Small intestine (tissue), 7 donors: ENCODE measurements around the gene SDF4. TPM values are rescaled to one million over a fixed set of nuclear protein-coding genes. Genes with fewer than 3 reads are reported as not detected.

Experiments
- DNase-seq, 2 donors: peaks; one replicate each; pipeline versions ENCODE4 v3.0.0 to v3.0.0-alpha.2; 2013
- FAIRE-seq: peaks from 2 replicates; lab custom pipeline; 2012; peaks lifted over from hg19 to GRCh38; lab: Jason Lieb, UNC
- H3K27ac ChIP-seq, 3 donors: one replicate each; pipeline ENCODE4 v1.5.1; 2013; ENCODE audit warnings: low read length in 2 of 3, mild to moderate bottlenecking in 2 of 3, control low read depth in 1 of 3, inconsistent platforms in 1 of 3, low read depth in 1 of 3, moderate library complexity in 1 of 3
- H3K27me3 ChIP-seq, 3 donors: one replicate each; pipeline ENCODE4 v1.6.1; 2013; ENCODE audit warnings: low read length in 3 of 3, inconsistent platforms in 1 of 3; ENCODE audit not compliant: control insufficient read depth in 3 of 3, insufficient read depth in 3 of 3
- H3K36me3 ChIP-seq, 3 donors: one replicate each; pipeline ENCODE4 v1.6.1; 2013; ENCODE audit warnings: low read length in 3 of 3, inconsistent platforms in 1 of 3, low read depth in 1 of 3, mild to moderate bottlenecking in 1 of 3, moderate library complexity in 1 of 3; ENCODE audit not compliant: control insufficient read depth in 3 of 3, insufficient read depth in 2 of 3
- H3K4me1 ChIP-seq, 3 donors: one replicate each; pipeline ENCODE4 v1.6.1; 2013; ENCODE audit warnings: low read length in 2 of 3, inconsistent platforms in 1 of 3, low read depth in 1 of 3, mild to moderate bottlenecking in 1 of 3, moderate library complexity in 1 of 3; ENCODE audit not compliant: control insufficient read depth in 3 of 3, insufficient read depth in 2 of 3
- H3K4me3 ChIP-seq, 3 donors: one replicate each; pipeline ENCODE4 v1.5.1; 2013; ENCODE audit warnings: low read length in 3 of 3, control low read depth in 1 of 3, inconsistent platforms in 1 of 3, low read depth in 1 of 3, mild to moderate bottlenecking in 1 of 3, moderate library complexity in 1 of 3
- H3K9me3 ChIP-seq, 2 donors: one replicate each; pipeline ENCODE4 v1.6.1; 2013; ENCODE audit warnings: low read depth in 1 of 2, low read length in 1 of 2; ENCODE audit not compliant: control insufficient read depth in 2 of 2, insufficient read depth in 1 of 2
- WGBS, 3 donors: extraction: QIAGEN DNeasy Blood & Tissue Kit; methylation state at CpG; one replicate each; pipeline ENCODE4 v1.1.7; 2013; 5-methylcytosine and 5-hydroxymethylcytosine counted together
- polyA plus RNA-seq, 4 donors: library from polyadenylated mRNA; stranded (reverse) in 3 of 4; unstranded in 1 of 4; fragments of 200-250 nt in 3 of 4; fragments of 120-200 nt in 1 of 4; gene quantifications; one replicate each; pipeline versions ENCODE4 v1.2.1 to v1.2.3, GENCODE V29; 2013
- donor health status: healthy with polysubstance abuse.
- donor health status: control.
- donor health status: control.
- donor health status: Bipolar disorder and iron deficiency.
- donor health status: healthy.

The SDF4 gene
- polyA plus RNA-seq, 4 donors: 91.2 to 190 (median 151) TPM

GRCh38 chr1:1230656-1231399 lies 973 bp downstream of the SDF4 start:
- Histone ChIP-seq H3K27me3 (no peaks in the 10 kb centered on the region), H3K9me3 (peaks cover 0 to 13% of the 10 kb centered on the region in 2 donors), H3K27ac (peak overlapping the region; percentile 87 to 97 (median 94)), H3K4me3 (peak overlapping the region; percentile 81 to 91 (median 90)), H3K36me3 (peaks cover 10 to 70% (median 14%) of the 10 kb centered on the region in 3 donors), H3K4me1 (peaks cover 5 to 12% (median 7%) of the 10 kb centered on the region in 3 donors)
- WGBS, 3 donors: 5 to 11% (median 6%) methylated on average over 24 of the region's 24 CpGs
- DNase-seq (peak; percentile 86 to 94), FAIRE-seq (no peak)

GRCh38 chr1:1229770-1230169 lies 2.0 kb downstream of the SDF4 start:
- WGBS, 3 donors: 86 to 89% (median 88%) methylated on average over 19 of the region's 19 CpGs
- peaks cover 5 to 12% (median 7%) of the 10 kb centered on the region in 3 donors for H3K4me1 ChIP-seq
- DNase-seq (no peak), FAIRE-seq (no peak)
- H3K27ac ChIP-seq: no peak overlapping the region
- peaks cover 10 to 70% (median 14%) of the 10 kb centered on the region in 3 donors for H3K36me3 ChIP-seq
- peaks cover 0 to 13% of the 10 kb centered on the region in 2 donors for H3K9me3 ChIP-seq
- H3K4me3 ChIP-seq: peak overlapping the region in 2 of 3 donors; percentile 81 to 90
- H3K27me3 ChIP-seq: no peaks in the 10 kb centered on the region

GRCh38 chr1:1228596-1229321 lies 3.0 kb downstream of the SDF4 start:
- peaks cover 14 to 70% (median 17%) of the 10 kb centered on the region in 3 donors for H3K36me3 ChIP-seq

GRCh38 chr1:1228187-1228586 lies 3.6 kb downstream of the SDF4 start:
- 92 to 99% (median 98%) methylated on average over 11 to 30 of the region's 30 CpGs for WGBS, 3 donors
- Histone ChIP-seq H3K36me3 (peaks cover 19 to 69% (median 20%) of the 10 kb centered on the region in 3 donors), H3K9me3 (peaks cover 0 to 5% of the 10 kb centered on the region in 2 donors), H3K4me1 (peaks cover 5 to 9% (median 7%) of the 10 kb centered on the region in 3 donors), H3K27ac (no peak overlapping the region), H3K27me3 (no peaks in the 10 kb centered on the region), H3K4me3 (no peak overlapping the region)
- no peak for DNase-seq
- FAIRE-seq: no peak

More at GRCh38 chr1:1228596-1229321, 3.0 kb downstream of the SDF4 start:
- DNase-seq (no peak), FAIRE-seq (no peak)
- H3K27ac ChIP-seq: no peak overlapping the region
- H3K4me3 ChIP-seq: no peak overlapping the region
- 82 to 91% (median 89%) methylated on average over 27 to 28 of the region's 28 CpGs for WGBS, 3 donors
- H3K27me3 ChIP-seq: no peaks in the 10 kb centered on the region
- H3K4me1 ChIP-seq: peaks cover 5 to 9% (median 7%) of the 10 kb centered on the region in 3 donors
- peaks cover 0 to 9% of the 10 kb centered on the region in 2 donors for H3K9me3 ChIP-seq

- Histone ChIP-seq H3K4me1 (peaks cover 0 to 6% (median 3%) of the 10 kb centered on the region in 3 donors), H3K36me3 (peaks cover 19 to 77% (median 26%) of the 10 kb centered on the region in 3 donors), H3K9me3 (no peaks in the 10 kb centered on the region), H3K27me3 (no peaks in the 10 kb centered on the region), H3K27ac (no peak overlapping the region), H3K4me3 (no peak overlapping the region)
- FAIRE-seq: no peak
- WGBS, 3 donors: 93 to 96% (median 95%) methylated on average over 18 to 25 of the region's 25 CpGs
- DNase-seq: no peak
Measured at GRCh38 chr1:1227386-1227785, 4.4 kb downstream of the SDF4 start.

GRCh38 chr1:1226566-1227362 lies 5.0 kb downstream of the SDF4 start:
- no peak overlapping the region for H3K4me3 ChIP-seq
- DNase-seq (no peak), FAIRE-seq (no peak)
- WGBS, 3 donors: 92 to 93% (median 92%) methylated on average over 38 to 44 of the region's 44 CpGs
- no peaks in the 10 kb centered on the region for H3K9me3 ChIP-seq
- H3K4me1 ChIP-seq: peaks cover 0 to 6% (median 3%) of the 10 kb centered on the region in 3 donors
- H3K36me3 ChIP-seq: peaks cover 19 to 84% (median 29%) of the 10 kb centered on the region in 3 donors
- H3K27me3 ChIP-seq: no peaks in the 10 kb centered on the region
- H3K27ac ChIP-seq: no peak overlapping the region

GRCh38 chr1:1225913-1226312 lies 5.9 kb downstream of the SDF4 start:
- DNase-seq (no peak), FAIRE-seq (no peak)
- 87 to 90% (median 89%) methylated on average over 18 of the region's 18 CpGs for WGBS, 3 donors
- H3K27ac ChIP-seq: no peak overlapping the region
- H3K36me3 ChIP-seq: peaks cover 19 to 92% (median 29%) of the 10 kb centered on the region in 3 donors
- H3K4me1 ChIP-seq: peaks cover 0 to 6% (median 3%) of the 10 kb centered on the region in 3 donors
- H3K27me3 ChIP-seq: no peaks in the 10 kb centered on the region
- no peaks in the 10 kb centered on the region for H3K9me3 ChIP-seq
- no peak overlapping the region for H3K4me3 ChIP-seq
